HG02678 (cell line): ENCODE measurements around the gene WHRN.
A peak's percentile ranks its signal among the peaks of the same experiment; 100 is the strongest.

Experiments used
- ATAC-seq: cut with Tn5 transposase; IDR thresholded peaks from one replicate; pipeline ENCODE4 v1.9.1; 2021; ENCODE audit warnings: mild to moderate bottlenecking, moderate library complexity; ENCODE audit not compliant: unreplicated experiment

Gene WHRN

GRCh38 chr9:114493521-114494184, 11.6 kb downstream of the WHRN start:
- ATAC-seq = no peak

- ATAC-seq = no peak
Measured at GRCh38 chr9:114492991-114493390, 12.3 kb downstream of the WHRN start.

GRCh38 chr9:114491430-114492003, 13.8 kb downstream of the WHRN start:
- ATAC-seq = no peak

GRCh38 chr9:114489928-114490327, 15.3 kb downstream of the WHRN start:
- ATAC-seq = no peak

- ATAC-seq = no peak
Measured at GRCh38 chr9:114488398-114489129, 16.7 kb downstream of the WHRN start.

GRCh38 chr9:114487607-114488300, 17.5 kb downstream of the WHRN start:
- ATAC-seq = peak; percentile 72

- no peak for ATAC-seq
Measured at GRCh38 chr9:114486205-114486963, 18.9 kb downstream of the WHRN start.

- peak; percentile 38 for ATAC-seq
Measured at GRCh38 chr9:114484854-114485443, 20.3 kb downstream of the WHRN start.

- peak; percentile 3 for ATAC-seq
Measured at GRCh38 chr9:114484215-114484853, 20.9 kb downstream of the WHRN start.

GRCh38 chr9:114483499-114483898, 21.8 kb downstream of the WHRN start:
- no peak for ATAC-seq

GRCh38 chr9:114482593-114482992, 22.7 kb downstream of the WHRN start:
- no peak for ATAC-seq

GRCh38 chr9:114481789-114482188, 23.5 kb downstream of the WHRN start:
- no peak for ATAC-seq

- no peak for ATAC-seq
Measured at GRCh38 chr9:114480746-114481435, 24.4 kb downstream of the WHRN start.

GRCh38 chr9:114478871-114479270, 26.4 kb downstream of the WHRN start:
- ATAC-seq = no peak

GRCh38 chr9:114478459-114478858, 26.8 kb downstream of the WHRN start:
- no peak for ATAC-seq

GRCh38 chr9:114477642-114478041, 27.6 kb downstream of the WHRN start:
- no peak for ATAC-seq

GRCh38 chr9:114476891-114477469, 28.3 kb downstream of the WHRN start:
- ATAC-seq = no peak

- no peak for ATAC-seq
Measured at GRCh38 chr9:114475412-114476135, 29.7 kb downstream of the WHRN start.
